Fibroblast of lung (primary cell): ENCODE measurements around the gene WNT9A. TPM values are rescaled to one million over a fixed set of nuclear protein-coding genes. Genes with fewer than 3 reads are reported as not detected.

ENCODE experiments used
- DNase-seq, 2 donors: peaks; one replicate each; pipeline versions ENCODE4 v3.0.0 to v3.0.0-alpha.2; 2010; ENCODE audit warnings: low read depth in 2 of 2
- H2AFZ ChIP-seq: 2 replicates; pipeline ENCODE4 v1.5.1; 2012; ENCODE audit warnings: low read length, control low read depth, inconsistent platforms
- H3K27ac ChIP-seq: 2 replicates; pipeline ENCODE4 v1.5.1; 2011; ENCODE audit warnings: low read length, control low read depth; ENCODE audit not compliant: insufficient read depth
- H3K27me3 ChIP-seq: 2 replicates; pipeline ENCODE4 v1.5.1; 2011; ENCODE audit warnings: mild to moderate bottlenecking, low read length; ENCODE audit not compliant: control insufficient read depth, insufficient read depth
- H3K36me3 ChIP-seq: 2 replicates; pipeline ENCODE4 v1.5.1; 2011; ENCODE audit warnings: low read length; ENCODE audit not compliant: control insufficient read depth, insufficient read depth
- H3K4me1 ChIP-seq: 2 replicates; pipeline ENCODE4 v1.5.1; 2011; ENCODE audit warnings: low read length; ENCODE audit not compliant: control insufficient read depth, insufficient read depth; ENCODE audit errors: extremely low read depth
- H3K4me2 ChIP-seq: 2 replicates; pipeline ENCODE4 v1.5.1; 2011; ENCODE audit warnings: low read length, control low read depth; ENCODE audit not compliant: insufficient read depth; ENCODE audit errors: extremely low read depth
- H3K4me3 ChIP-seq, 4 experiments: fragments of 200-600 bp in 1 of 4; sonication (generic) in 1 of 4; replicated peaks in 1 of 4; 2 replicates each; pipeline ENCODE4 v1.5.1; 2011 to 2016; ENCODE audit warnings: low read length in 4 of 4, low read depth in 3 of 4, mild to moderate bottlenecking in 3 of 4, control low read depth in 2 of 4, inconsistent platforms in 1 of 4, mixed read lengths in 1 of 4; ENCODE audit not compliant: insufficient read depth in 1 of 4; ENCODE audit errors: control extremely low read depth in 1 of 4
- H3K79me2 ChIP-seq: 2 replicates; pipeline ENCODE4 v1.5.1; 2012; ENCODE audit warnings: mild to moderate bottlenecking, low read length, inconsistent platforms; ENCODE audit not compliant: control insufficient read depth, insufficient read depth
- H3K9ac ChIP-seq: 2 replicates; pipeline ENCODE4 v1.5.1; 2011; ENCODE audit warnings: mild to moderate bottlenecking, low read length, control low read depth; ENCODE audit not compliant: insufficient read depth
- H3K9me3 ChIP-seq: 2 replicates; pipeline ENCODE4 v1.5.1; 2012; ENCODE audit warnings: low read depth, low read length; ENCODE audit not compliant: control insufficient read depth, insufficient read depth
- H4K20me1 ChIP-seq: 2 replicates; pipeline ENCODE4 v1.5.1; 2011; ENCODE audit warnings: low read length; ENCODE audit not compliant: control insufficient read depth, insufficient read depth; ENCODE audit errors: extremely low read depth
- CTCF ChIP-seq, 2 donors: IDR thresholded peaks in 1 of 2; conservative IDR thresholded peaks in 1 of 2; 1 replicate in 1 of 2; 2 replicates in 1 of 2; pipeline ENCODE4 v1.5.1; 2011 to 2012; ENCODE audit warnings: low read length in 2 of 2, control low read depth in 1 of 2, inconsistent platforms in 1 of 2, low read depth in 1 of 2, mild to moderate bottlenecking in 1 of 2
- EZH2 ChIP-seq: IDR thresholded peaks from 2 replicates; pipeline ENCODE4 v1.5.1; 2012; ENCODE audit warnings: low read length, control low read depth, mild to moderate bottlenecking; ENCODE audit errors: missing control alignments
- polyA plus RNA-seq, 2 donors: library from polyadenylated mRNA; depleted of rRNA in 1 of 2; stranded (reverse) in 1 of 2; unstranded in 1 of 2; fragments of >200 nt; gene quantifications; 2 replicates each; pipeline ENCODE4 v1.2.1, GENCODE V29; 2011 to 2012; ENCODE audit warnings: missing spikeins in 1 of 2
- total RNA-seq: library from RNA; depleted of rRNA; stranded (reverse); fragments of >200 nt; gene quantifications from 2 replicates; pipeline ENCODE4 v1.2.1, GENCODE V29; 2014

The WNT9A gene
- total and polyA plus RNA-seq, 2 donors (not counting 1 experiment from before 2014, with no cell fraction given): 1.0 to 5.3 TPM

GRCh38 chr1:227925582-227926198 is 22.0 kb downstream of the WNT9A start:
- no peak overlapping the region for H3K4me2 ChIP-seq
- no peaks in the 10 kb centered on the region for H3K4me1 ChIP-seq
- H3K4me3 ChIP-seq: no peak overlapping the region
- no peaks in the 10 kb centered on the region for H4K20me1 ChIP-seq
- no peaks in the 10 kb centered on the region for H3K36me3 ChIP-seq
- H2AFZ ChIP-seq: no peak overlapping the region
- H3K9me3 ChIP-seq: no peaks in the 10 kb centered on the region
- DNase-seq: no peak
- TF ChIP-seq CTCF (conservative IDR thresholded peaks at IDR 0.05 in 1 of 2, IDR thresholded peaks at IDR 0.05 in 1 of 2; ENCODE audit: low read depth in 1 of 2, low read length in 2 of 2) (no peak), EZH2 (no peak)
- H3K79me2 ChIP-seq: no peaks in the 10 kb centered on the region
- no peak overlapping the region for H3K27ac ChIP-seq
- no peak overlapping the region for H3K9ac ChIP-seq
- H3K27me3 ChIP-seq: no peaks in the 10 kb centered on the region

GRCh38 chr1:227924833-227925574 is 22.7 kb downstream of the WNT9A start:
- H3K4me2 ChIP-seq: no peak overlapping the region
- no peak overlapping the region for H3K27ac ChIP-seq
- no peaks in the 10 kb centered on the region for H3K9me3 ChIP-seq
- H3K36me3 ChIP-seq: no peaks in the 10 kb centered on the region
- H4K20me1 ChIP-seq: no peaks in the 10 kb centered on the region
- DNase-seq: no peak
- no peaks in the 10 kb centered on the region for H3K27me3 ChIP-seq
- TF ChIP-seq CTCF (conservative IDR thresholded peaks at IDR 0.05 in 1 of 2, IDR thresholded peaks at IDR 0.05 in 1 of 2; ENCODE audit: low read depth in 1 of 2, low read length in 2 of 2): no peak
- no peak for TF ChIP-seq EZH2
- no peaks in the 10 kb centered on the region for H3K4me1 ChIP-seq
- no peak overlapping the region for H2AFZ ChIP-seq
- no peaks in the 10 kb centered on the region for H3K79me2 ChIP-seq
- H3K9ac ChIP-seq: no peak overlapping the region
- no peak overlapping the region for H3K4me3 ChIP-seq

GRCh38 chr1:227924168-227924832 is 23.4 kb downstream of the WNT9A start:
- H3K36me3 ChIP-seq: no peaks in the 10 kb centered on the region
- no peak overlapping the region for H3K9ac ChIP-seq
- TF ChIP-seq CTCF (conservative IDR thresholded peaks at IDR 0.05 in 1 of 2, IDR thresholded peaks at IDR 0.05 in 1 of 2; ENCODE audit: low read depth in 1 of 2, low read length in 2 of 2): no peak
- TF ChIP-seq EZH2: no peak
- no peaks in the 10 kb centered on the region for H4K20me1 ChIP-seq
- H3K79me2 ChIP-seq: no peaks in the 10 kb centered on the region
- DNase-seq: no peak
- no peaks in the 10 kb centered on the region for H3K4me1 ChIP-seq
- H3K27ac ChIP-seq: no peak overlapping the region
- H3K9me3 ChIP-seq: no peaks in the 10 kb centered on the region
- H3K27me3 ChIP-seq: no peaks in the 10 kb centered on the region
- no peak overlapping the region for H3K4me3 ChIP-seq
- H3K4me2 ChIP-seq: no peak overlapping the region
- H2AFZ ChIP-seq: no peak overlapping the region
